ENCODE results near the gene CD74. TPM values are rescaled to one million over a fixed set of nuclear protein-coding genes. Genes with fewer than 3 reads are reported as not detected.

Gene CD74
- total and polyA plus RNA-seq, 10 of the 15 experiments (the other 5 are each of a cell fraction or from before 2014, with no cell fraction given) = 1,387 to 11,063 (median 3,922) TPM

DNA sequence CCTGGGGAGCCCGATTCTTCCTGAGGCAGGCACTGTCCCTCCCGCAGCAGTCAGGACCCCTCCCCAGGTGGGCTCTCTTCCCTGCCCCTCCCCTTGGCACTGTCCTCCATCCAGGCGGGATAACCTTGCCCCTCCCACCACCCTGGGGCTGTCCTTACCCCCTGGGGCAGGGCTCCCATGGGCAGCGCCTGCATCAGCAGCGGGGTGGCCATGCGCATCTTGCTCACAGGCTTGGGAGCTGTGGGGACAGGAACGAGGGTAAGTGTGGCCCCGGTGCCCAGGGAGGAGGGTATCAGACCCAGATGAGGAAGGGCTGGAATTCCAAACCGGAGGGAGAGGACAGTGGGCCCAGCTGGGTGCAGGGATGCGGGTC, 6.0 kb downstream of the CD74 start (continued):
- TF ChIP-seq, protein P1, sequence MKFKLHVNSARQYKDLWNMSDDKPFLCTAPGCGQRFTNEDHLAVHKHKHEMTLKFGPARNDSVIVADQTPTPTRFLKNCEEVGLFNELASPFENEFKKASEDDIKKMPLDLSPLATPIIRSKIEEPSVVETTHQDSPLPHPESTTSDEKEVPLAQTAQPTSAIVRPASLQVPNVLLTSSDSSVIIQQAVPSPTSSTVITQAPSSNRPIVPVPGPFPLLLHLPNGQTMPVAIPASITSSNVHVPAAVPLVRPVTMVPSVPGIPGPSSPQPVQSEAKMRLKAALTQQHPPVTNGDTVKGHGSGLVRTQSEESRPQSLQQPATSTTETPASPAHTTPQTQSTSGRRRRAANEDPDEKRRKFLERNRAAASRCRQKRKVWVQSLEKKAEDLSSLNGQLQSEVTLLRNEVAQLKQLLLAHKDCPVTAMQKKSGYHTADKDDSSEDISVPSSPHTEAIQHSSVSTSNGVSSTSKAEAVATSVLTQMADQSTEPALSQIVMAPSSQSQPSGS (IDR thresholded peaks at IDR 0.05; ENCODE audit: low read length) = no peak

DNA sequence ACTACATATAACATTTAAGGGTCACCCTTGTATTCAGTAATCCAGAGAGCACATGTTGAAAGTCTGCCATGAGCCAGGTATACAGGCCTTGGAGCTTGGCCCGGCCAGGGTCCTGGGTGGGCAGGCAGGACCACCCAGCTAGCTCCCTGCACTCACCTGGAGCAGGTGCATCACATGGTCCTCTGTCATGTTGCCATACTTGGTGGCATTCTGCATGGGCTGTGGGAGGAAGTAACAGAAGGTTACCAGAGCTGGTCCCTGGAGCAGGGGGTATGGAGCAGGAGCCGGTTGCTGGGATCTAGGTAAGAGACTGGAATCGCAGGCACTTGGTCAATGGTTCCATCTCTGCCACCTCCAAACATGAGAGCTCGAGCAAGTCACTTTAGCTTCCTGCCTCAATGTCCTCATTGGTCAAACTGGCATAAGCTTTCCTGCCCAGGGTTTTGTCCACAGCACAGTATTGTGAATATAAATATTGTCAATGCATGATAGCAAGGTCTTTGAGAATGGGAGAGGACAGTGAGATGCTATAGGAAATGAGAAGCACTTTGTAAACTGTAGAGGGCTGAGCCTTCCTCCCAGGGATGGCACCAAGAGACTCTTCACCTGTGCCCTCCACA, 6.5 kb downstream of the CD74 start:
- DNase-seq (ENCODE audit: low read depth, low spot score) (no peak), FAIRE-seq (no peak), ATAC-seq (no peak)
- Histone ChIP-seq H3K9me3 (replicated peaks; ENCODE audit: control insufficient read depth, insufficient read depth, low read length) (no peaks in the 10 kb centered on the region), H3K27ac (ENCODE audit: control insufficient read depth, insufficient read depth) (no peak overlapping the region), H3K36me3 (ENCODE audit: control insufficient read depth in 2 of 2, insufficient read depth in 2 of 2, low read length in 1 of 2) (peaks cover 56 to 64% of the 10 kb centered on the region in 2 experiments), H3K4me3 (peak overlapping the region; percentile 99; the same call in 1 of the 2 replicates), H2AFZ (ENCODE audit: control insufficient read depth, low read depth, low read length) (no peak overlapping the region), H3K4me2 (ENCODE audit: control insufficient read depth, insufficient read depth) (peak overlapping the region; percentile 91), H3K79me2 (ENCODE audit: control insufficient read depth, insufficient read depth, low read length) (peaks cover 55% of the 10 kb centered on the region), H4K20me1 (ENCODE audit: control insufficient read depth, insufficient read depth) (peaks cover 65% of the 10 kb centered on the region), H3K4me1 (ENCODE audit: control insufficient read depth, insufficient read depth, low read length) (peaks cover 14% of the 10 kb centered on the region), H3K9ac (ENCODE audit: control insufficient read depth, insufficient read depth, low read length) (peak overlapping the region; percentile 15; the same call in 1 of the 2 replicates), H3K27me3 (replicated peaks in 1 of 2; ENCODE audit: control insufficient read depth in 2 of 2, insufficient read depth in 2 of 2, low read length in 1 of 2) (no peaks in the 10 kb centered on the region)
- BruUV-seq (replicated peaks) = no TSS peak
- SMC1A ChIA-PET (ENCODE audit: uncharacterized antibody, unreplicated experiment) = interaction anchor here (1.1 to 1.2 kb wide), 2 partner anchors 10 to 26 kb away, joined by 3 read pairs; no protein-coding TSS in a partner anchor
- intact Hi-C loops (cut with micrococcal nuclease; ENCODE audit: unreplicated experiment) = no loop called here
- RAD21 ChIA-PET (ENCODE audit: unreplicated experiment) = interaction anchor here (0.7 to 2.2 kb wide), 3 partner anchors 9 to 30 kb away, joined by 3 to 7 read pairs (median 3); no protein-coding TSS in a partner anchor
- 71% methylated on average over 4 of the region's 4 CpGs for WGBS (ENCODE audit: insufficient coverage, insufficient replicate concordance, low lambda C conversion rate, missing lambda C conversion rate)
- CTCF ChIA-PET = interaction anchor here (1.5 to 14.0 kb wide), 3 partner anchors 8 to 29 kb away, joined by 5 to 274 read pairs (median 11); no protein-coding TSS in a partner anchor
- POLR2A ChIA-PET = interaction anchor here (0.8 to 1.4 kb wide), 4 partner anchors 8 to 34 kb away, joined by 3 to 8 read pairs (median 6); no protein-coding TSS in a partner anchor
- in situ Hi-C loops (cut with MboI) = no loop called here
- TF ChIP-seq RAD21 (IDR thresholded peaks at IDR 0.05; ENCODE audit: insufficient read depth, low read depth, low read length) (no peak), BMI1 (IDR thresholded peaks at IDR 0.05; ENCODE audit: borderline replicate concordance) (peak; percentile 62; the same call in 1 of the 2 replicates), POLR2A (IDR thresholded peaks at IDR 0.05; ENCODE audit: low read depth, low read length) (peak; percentile 3), ZBED1 (IDR thresholded peaks at IDR 0.05; ENCODE audit: borderline replicate concordance) (no peak; the same call in 1 of the 2 replicates), NFYB (IDR thresholded peaks at IDR 0.05; ENCODE audit: insufficient read depth, low read depth, low read length) (0 out of 2 replicates have a peak, but pooled peaks have one; percentile 20), BCL11A (IDR thresholded peaks at IDR 0.05; ENCODE audit: low read depth, low read length) (peak; percentile 20; the same call in 1 of the 2 replicates)
- TF ChIP-seq, protein P2, sequence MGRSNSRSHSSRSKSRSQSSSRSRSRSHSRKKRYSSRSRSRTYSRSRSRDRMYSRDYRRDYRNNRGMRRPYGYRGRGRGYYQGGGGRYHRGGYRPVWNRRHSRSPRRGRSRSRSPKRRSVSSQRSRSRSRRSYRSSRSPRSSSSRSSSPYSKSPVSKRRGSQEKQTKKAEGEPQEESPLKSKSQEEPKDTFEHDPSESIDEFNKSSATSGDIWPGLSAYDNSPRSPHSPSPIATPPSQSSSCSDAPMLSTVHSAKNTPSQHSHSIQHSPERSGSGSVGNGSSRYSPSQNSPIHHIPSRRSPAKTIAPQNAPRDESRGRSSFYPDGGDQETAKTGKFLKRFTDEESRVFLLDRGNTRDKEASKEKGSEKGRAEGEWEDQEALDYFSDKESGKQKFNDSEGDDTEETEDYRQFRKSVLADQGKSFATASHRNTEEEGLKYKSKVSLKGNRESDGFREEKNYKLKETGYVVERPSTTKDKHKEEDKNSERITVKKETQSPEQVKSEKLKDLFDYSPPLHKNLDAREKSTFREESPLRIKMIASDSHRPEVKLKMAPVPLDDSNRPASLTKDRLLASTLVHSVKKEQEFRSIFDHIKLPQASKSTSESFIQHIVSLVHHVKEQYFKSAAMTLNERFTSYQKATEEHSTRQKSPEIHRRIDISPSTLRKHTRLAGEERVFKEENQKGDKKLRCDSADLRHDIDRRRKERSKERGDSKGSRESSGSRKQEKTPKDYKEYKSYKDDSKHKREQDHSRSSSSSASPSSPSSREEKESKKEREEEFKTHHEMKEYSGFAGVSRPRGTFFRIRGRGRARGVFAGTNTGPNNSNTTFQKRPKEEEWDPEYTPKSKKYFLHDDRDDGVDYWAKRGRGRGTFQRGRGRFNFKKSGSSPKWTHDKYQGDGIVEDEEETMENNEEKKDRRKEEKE (IDR thresholded peaks at IDR 0.05) = peak; percentile 2; the same call in 1 of the 2 replicates
- TF ChIP-seq, protein P3, sequence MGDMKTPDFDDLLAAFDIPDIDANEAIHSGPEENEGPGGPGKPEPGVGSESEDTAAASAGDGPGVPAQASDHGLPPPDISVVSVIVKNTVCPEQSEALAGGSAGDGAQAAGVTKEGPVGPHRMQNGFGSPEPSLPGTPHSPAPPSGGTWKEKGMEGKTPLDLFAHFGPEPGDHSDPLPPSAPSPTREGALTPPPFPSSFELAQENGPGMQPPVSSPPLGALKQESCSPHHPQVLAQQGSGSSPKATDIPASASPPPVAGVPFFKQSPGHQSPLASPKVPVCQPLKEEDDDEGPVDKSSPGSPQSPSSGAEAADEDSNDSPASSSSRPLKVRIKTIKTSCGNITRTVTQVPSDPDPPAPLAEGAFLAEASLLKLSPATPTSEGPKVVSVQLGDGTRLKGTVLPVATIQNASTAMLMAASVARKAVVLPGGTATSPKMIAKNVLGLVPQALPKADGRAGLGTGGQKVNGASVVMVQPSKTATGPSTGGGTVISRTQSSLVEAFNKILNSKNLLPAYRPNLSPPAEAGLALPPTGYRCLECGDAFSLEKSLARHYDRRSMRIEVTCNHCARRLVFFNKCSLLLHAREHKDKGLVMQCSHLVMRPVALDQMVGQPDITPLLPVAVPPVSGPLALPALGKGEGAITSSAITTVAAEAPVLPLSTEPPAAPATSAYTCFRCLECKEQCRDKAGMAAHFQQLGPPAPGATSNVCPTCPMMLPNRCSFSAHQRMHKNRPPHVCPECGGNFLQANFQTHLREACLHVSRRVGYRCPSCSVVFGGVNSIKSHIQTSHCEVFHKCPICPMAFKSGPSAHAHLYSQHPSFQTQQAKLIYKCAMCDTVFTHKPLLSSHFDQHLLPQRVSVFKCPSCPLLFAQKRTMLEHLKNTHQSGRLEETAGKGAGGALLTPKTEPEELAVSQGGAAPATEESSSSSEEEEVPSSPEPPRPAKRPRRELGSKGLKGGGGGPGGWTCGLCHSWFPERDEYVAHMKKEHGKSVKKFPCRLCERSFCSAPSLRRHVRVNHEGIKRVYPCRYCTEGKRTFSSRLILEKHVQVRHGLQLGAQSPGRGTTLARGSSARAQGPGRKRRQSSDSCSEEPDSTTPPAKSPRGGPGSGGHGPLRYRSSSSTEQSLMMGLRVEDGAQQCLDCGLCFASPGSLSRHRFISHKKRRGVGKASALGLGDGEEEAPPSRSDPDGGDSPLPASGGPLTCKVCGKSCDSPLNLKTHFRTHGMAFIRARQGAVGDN (IDR thresholded peaks at IDR 0.05) = 0 out of 2 replicates have a peak, but pooled peaks have one; percentile 8

All from GM12878 (cell line).